Measurements from ENCODE around the gene PDLIM4.
A peak's percentile ranks its signal among the peaks of the same experiment; 100 is the strongest.

- peak; percentile 87 for TF ChIP-seq CTCF (conservative IDR thresholded peaks at IDR 0.05)
- no peak for TF ChIP-seq EZH2 (IDR thresholded peaks at IDR 0.05; ENCODE audit: low read depth)
Measured at GRCh38 chr5:132272311-132273210, 15.1 kb downstream of the PDLIM4 start.
